Adrenal gland (tissue), 12 donors: Measurements from ENCODE around the gene HNRNPH1. TPM values are rescaled to one million over a fixed set of nuclear protein-coding genes. Genes with fewer than 3 reads are reported as not detected.
"Not testable (repeated sequence)": the region's sequence is repeated elsewhere in the genome, so short reads cannot be mapped to it uniquely, and the experiment has no call there.

Experiments used
- DNase-seq, 7 donors: peaks; one replicate each; pipeline ENCODE4 v3.0.0-alpha.2; 2019 to 2020
- H3K27ac ChIP-seq, 5 donors: fragments of 200-600 bp; sonication (generic) in 4 of 5; 1 replicate in 3 of 5; 2 replicates in 2 of 5; pipeline versions ENCODE4 v1.5.1 to v1.8.0; 2016 to 2020; ENCODE audit warnings: mild to moderate bottlenecking in 1 of 5
- H3K27me3 ChIP-seq: fragments of 200-600 bp; 2 replicates; pipeline ENCODE4 v1.8.0; 2021
- H3K36me3 ChIP-seq, 2 donors: fragments of 200-600 bp; replicated peaks in 1 of 2; 1 replicate in 1 of 2; 2 replicates in 1 of 2; pipeline versions ENCODE4 v1.5.1 to v1.8.0; 2018 to 2022
- H3K4me1 ChIP-seq, 2 donors: fragments of 200-600 bp; replicated peaks in 1 of 2; 1 replicate in 1 of 2; 2 replicates in 1 of 2; pipeline versions ENCODE4 v1.5.1 to v1.8.0; 2018 to 2021
- H3K4me3 ChIP-seq, 4 donors: fragments of 200-600 bp; sonication (generic) in 3 of 4; one replicate each; pipeline ENCODE4 v1.5.1; 2016 to 2018
- H3K9me3 ChIP-seq, 3 donors: fragments of 200-600 bp; sonication (generic) in 1 of 3; replicated peaks in 1 of 3; 1 replicate in 2 of 3; 2 replicates in 1 of 3; pipeline versions ENCODE4 v1.5.1 to v1.8.0; 2016 to 2021
- POLR2A ChIP-seq, 2 donors: fragments of 450-650 bp; IDR thresholded peaks; one replicate each; pipeline ENCODE4 v1.6.1; 2017; ENCODE audit warnings: antibody characterized with exemption in 2 of 2, mild to moderate bottlenecking in 2 of 2, moderate library complexity in 1 of 2
- WGBS, 4 donors: extraction: QIAGEN DNeasy Blood & Tissue Kit in 2 of 4; methylation state at CpG; one replicate each; pipeline versions ENCODE4 v1.1.5 to v1.1.7; 2013 to 2017; 5-methylcytosine and 5-hydroxymethylcytosine counted together
- intact Hi-C, 2 donors: fragments of 100-400 bp; cut with DNase I; formaldehyde crosslinking; loops; one replicate each; pipeline versions ENCODE4 v1.14.1 to v1.15.0; 2022 to 2023
- polyA plus RNA-seq, 3 donors: library from polyadenylated mRNA; stranded (reverse); fragments of 200-250 nt in 2 of 3; fragments of 350-450 nt in 1 of 3; fragmentation: Illumina TruSeq in 1 of 3; extraction: RNeasy Lipid Tissue Mini Kit (QIAGEN cat#74804) in 1 of 3; gene quantifications; one replicate each; pipeline ENCODE4 v1.2.3, GENCODE V29; 2013 to 2014
- total RNA-seq, 9 donors: library from RNA; depleted of rRNA in 4 of 9; stranded (reverse); fragments of >200 nt in 4 of 9; fragments of 120-200 nt in 1 of 9; fragmentation: NEBNext Ultra II Directional in 1 of 9; extraction: Animal tissue kit (Norgen Biotek cat#: 25700) in 1 of 9; gene quantifications; one replicate each; pipeline versions ENCODE4 v1.1.0 to v1.2.4, GENCODE V29; 2013 to 2023
- TF ChIP-seq, protein P1 (sequence below), 6 experiments: fragments of 450-650 bp in 4 of 6; fragments of 200-600 bp in 2 of 6; sonication (generic) in 1 of 6; IDR thresholded peaks; 1 replicate in 5 of 6; 2 replicates in 1 of 6; pipeline versions ENCODE4 v1.5.1 to v1.8.0; 2016 to 2021; ENCODE audit warnings: antibody characterized with exemption in 6 of 6, mild to moderate bottlenecking in 2 of 6, moderate library complexity in 1 of 6
- donor health status: healthy with polysubstance abuse.
- donor health status: Bipolar disorder and iron deficiency.
- donor health status: DM: yes; HTN: yes; CAD: no.
- donor health status: DM: no; HTN: no; CAD: no.
- donor health status: DM: no; HTN: no; CAD: no.
- donor health status: DM: yes; HTN: yes; CAD: no.

Gene HNRNPH1
- total and polyA plus RNA-seq, 12 donors = 131 to 635 (median 354) TPM

DNA sequence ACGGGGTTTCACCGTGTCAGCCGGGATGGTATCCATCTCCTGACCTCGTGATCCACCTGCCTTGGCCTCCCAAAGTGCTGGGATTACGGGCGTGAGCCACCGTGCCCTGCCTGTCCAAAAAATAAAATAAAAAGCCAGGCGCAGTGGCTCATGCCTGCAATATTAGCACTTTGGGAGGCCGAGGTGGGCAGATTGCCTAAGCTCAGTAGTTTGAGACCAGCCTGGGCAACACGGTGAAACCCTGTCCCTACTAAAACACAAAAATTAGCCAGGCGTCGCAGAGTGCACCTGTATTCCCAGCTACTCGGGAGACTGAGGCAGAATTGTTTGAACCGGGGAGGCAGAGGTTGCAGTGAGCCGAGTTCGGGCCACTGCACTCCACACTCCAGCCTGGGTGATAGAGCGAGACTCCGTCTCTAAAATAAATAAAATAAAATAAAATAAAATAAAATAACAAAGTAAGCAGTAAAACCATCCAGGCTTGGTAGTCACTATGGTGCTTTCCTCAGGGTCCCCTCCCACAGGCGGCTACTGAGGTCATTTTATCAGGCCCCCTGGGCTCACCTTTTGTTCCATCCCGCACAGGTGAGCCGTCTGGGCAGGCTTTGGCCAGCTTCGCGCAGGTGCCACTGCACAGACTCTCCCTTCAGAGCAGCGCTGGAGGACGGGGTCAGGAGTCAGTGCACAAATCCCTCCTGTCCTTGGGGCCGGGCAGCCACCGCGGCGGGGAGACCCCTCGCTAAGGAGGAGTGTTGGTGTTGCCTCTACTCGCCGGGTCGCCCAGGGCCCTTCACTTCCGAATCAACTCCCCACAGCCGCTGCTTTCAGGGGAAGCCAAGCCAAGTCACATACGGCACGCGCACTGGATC is 10.3 kb upstream of the HNRNPH1 start:
- 58 to 71% (median 68%) methylated on average over 19 to 20 of the region's 38 CpGs for WGBS, 4 donors
- H3K27me3 ChIP-seq = not testable (repeated sequence)

GRCh38 chr5:179624841-179625271 is 1.4 kb upstream of the HNRNPH1 start:
- no peak for TF ChIP-seq POLR2A (IDR thresholded peaks at IDR 0.05)
- TF ChIP-seq, protein P1, sequence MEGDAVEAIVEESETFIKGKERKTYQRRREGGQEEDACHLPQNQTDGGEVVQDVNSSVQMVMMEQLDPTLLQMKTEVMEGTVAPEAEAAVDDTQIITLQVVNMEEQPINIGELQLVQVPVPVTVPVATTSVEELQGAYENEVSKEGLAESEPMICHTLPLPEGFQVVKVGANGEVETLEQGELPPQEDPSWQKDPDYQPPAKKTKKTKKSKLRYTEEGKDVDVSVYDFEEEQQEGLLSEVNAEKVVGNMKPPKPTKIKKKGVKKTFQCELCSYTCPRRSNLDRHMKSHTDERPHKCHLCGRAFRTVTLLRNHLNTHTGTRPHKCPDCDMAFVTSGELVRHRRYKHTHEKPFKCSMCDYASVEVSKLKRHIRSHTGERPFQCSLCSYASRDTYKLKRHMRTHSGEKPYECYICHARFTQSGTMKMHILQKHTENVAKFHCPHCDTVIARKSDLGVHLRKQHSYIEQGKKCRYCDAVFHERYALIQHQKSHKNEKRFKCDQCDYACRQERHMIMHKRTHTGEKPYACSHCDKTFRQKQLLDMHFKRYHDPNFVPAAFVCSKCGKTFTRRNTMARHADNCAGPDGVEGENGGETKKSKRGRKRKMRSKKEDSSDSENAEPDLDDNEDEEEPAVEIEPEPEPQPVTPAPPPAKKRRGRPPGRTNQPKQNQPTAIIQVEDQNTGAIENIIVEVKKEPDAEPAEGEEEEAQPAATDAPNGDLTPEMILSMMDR (IDR thresholded peaks at IDR 0.05) = no peak
- Histone ChIP-seq H3K27me3 (no peaks in the 10 kb centered on the region), H3K9me3 (no peaks in the 10 kb centered on the region), H3K4me1 (peaks cover 18 to 38% of the 10 kb centered on the region in 2 donors), H3K4me3 (peak overlapping the region in 2 of 4 donors; percentile 59 to 98), H3K27ac (peak overlapping the region; percentile 82 to 100 (median 100)), H3K36me3 (peaks cover 0 to 26% of the 10 kb centered on the region in 2 donors)
- intact Hi-C loops = no loop called here
- 61 to 69% (median 69%) methylated on average over 9 of the region's 9 CpGs for WGBS, 4 donors
- peak in 2 of 7 donors; percentile 31 to 45 for DNase-seq

More for the DNA sequence above, 10.3 kb upstream of the HNRNPH1 start:
- H3K27ac ChIP-seq, H3K4me1 ChIP-seq, H3K36me3 ChIP-seq, DNase-seq, H3K9me3 ChIP-seq, intact Hi-C loops: not testable (repeated sequence)
- peak overlapping the region in 1 of 4 donors; percentile 46 for H3K4me3 ChIP-seq

DNA sequence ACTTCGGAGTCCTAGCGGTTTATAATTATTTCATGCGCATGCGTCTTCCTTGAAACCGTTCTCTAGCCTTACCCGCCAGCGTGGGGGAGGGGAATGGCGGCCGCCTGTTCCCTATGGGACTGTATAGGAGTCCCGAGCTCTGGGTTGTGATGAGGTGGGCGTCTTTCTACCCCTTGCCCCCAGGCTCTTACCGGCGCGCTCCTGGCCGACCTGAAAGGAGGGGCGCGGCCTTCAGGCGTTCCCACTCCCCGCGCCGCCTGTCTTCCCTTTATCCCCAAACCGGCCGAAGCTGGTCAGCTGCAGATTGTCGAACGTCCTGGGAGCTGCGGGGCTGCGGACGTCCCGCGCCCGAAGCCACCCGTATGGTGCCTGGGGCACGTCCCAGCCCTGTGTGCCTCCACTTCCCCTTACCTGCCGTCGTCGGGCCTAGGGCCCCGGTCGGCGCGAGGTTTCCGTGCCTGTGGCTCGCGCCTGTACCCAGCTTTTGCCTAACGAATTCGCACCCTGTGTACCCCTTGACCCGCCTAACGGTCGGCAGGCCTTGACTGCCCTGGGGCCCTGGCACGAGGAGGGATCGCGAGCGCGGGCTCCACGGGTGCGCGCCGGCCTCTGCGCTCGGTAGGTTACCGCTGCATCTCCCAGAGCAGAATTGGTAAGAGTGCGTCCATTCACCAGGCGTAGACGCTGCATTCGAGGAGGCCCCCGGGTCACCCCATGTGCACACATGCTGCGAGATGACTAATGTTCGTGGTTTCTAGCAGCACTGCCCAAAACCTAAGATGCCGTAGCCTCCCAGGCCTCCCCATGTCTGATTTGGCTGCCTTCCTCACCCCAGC is 653 bp upstream of the HNRNPH1 start:
- Histone ChIP-seq H3K27me3 (no peaks in the 10 kb centered on the region), H3K4me1 (peaks cover 24 to 44% of the 10 kb centered on the region in 2 donors), H3K36me3 (peaks cover 0 to 34% of the 10 kb centered on the region in 2 donors), H3K9me3 (no peaks in the 10 kb centered on the region), H3K27ac (peak overlapping the region; percentile 82 to 100 (median 100)), H3K4me3 (peak overlapping the region; percentile 19 to 98 (median 58))
- peak; percentile 50 to 77 (median 58) for DNase-seq
- 1 to 10% (median 3%) methylated on average over 26 to 68 of the region's 68 CpGs for WGBS, 4 donors
- intact Hi-C loops = no loop called here
- TF ChIP-seq, protein P1 (IDR thresholded peaks at IDR 0.05) = peak in 1 of 6 experiments; percentile 39
- no peak for TF ChIP-seq POLR2A (IDR thresholded peaks at IDR 0.05)

GRCh38 chr5:179621551-179622214 is 1.8 kb downstream of the HNRNPH1 start:
- peaks cover 0 to 58% of the 10 kb centered on the region in 2 donors for H3K36me3 ChIP-seq
- H3K9me3 ChIP-seq = no peaks in the 10 kb centered on the region
- no peaks in the 10 kb centered on the region for H3K27me3 ChIP-seq
- intact Hi-C loops = no loop called here
- TF ChIP-seq, protein P1 (IDR thresholded peaks at IDR 0.05) = no peak
- TF ChIP-seq POLR2A (IDR thresholded peaks at IDR 0.05) = no peak
- H3K4me1 ChIP-seq = peaks cover 33 to 64% of the 10 kb centered on the region in 2 donors
- peak overlapping the region in 4 of 5 donors; percentile 75 to 100 (median 84) for H3K27ac ChIP-seq
- WGBS, 4 donors = 3 to 6% (median 5%) methylated on average over 11 of the region's 11 CpGs
- H3K4me3 ChIP-seq = peak overlapping the region in 2 of 4 donors; percentile 73 to 98
- DNase-seq = no peak
